ENCODE results near the gene NOTCH1. TPM values are rescaled to one million over a fixed set of nuclear protein-coding genes. Genes with fewer than 3 reads are reported as not detected.

NOTCH1 gene
- total and polyA plus RNA-seq, 2 donors (not counting 1 experiment from before 2014, with no cell fraction given) = 3.3 to 10.9 TPM

- peaks cover 45% of the 10 kb centered on the region for H3K36me3 ChIP-seq (ENCODE audit: control insufficient read depth, insufficient read depth, low read length)
- no peaks in the 10 kb centered on the region for H3K79me2 ChIP-seq (ENCODE audit: control insufficient read depth, insufficient read depth, low read length)
- DNase-seq (ENCODE audit: low read depth in 2 of 2) = no peak
- no peaks in the 10 kb centered on the region for H4K20me1 ChIP-seq (ENCODE audit: control insufficient read depth, extremely low read depth, insufficient read depth, low read length)
- no peak overlapping the region for H3K4me2 ChIP-seq (ENCODE audit: extremely low read depth, insufficient read depth, low read length)
- H2AFZ ChIP-seq (ENCODE audit: low read length) = no peak overlapping the region
- no peak overlapping the region for H3K27ac ChIP-seq (ENCODE audit: insufficient read depth, low read length)
- no peak overlapping the region for H3K4me3 ChIP-seq (replicated peaks in 1 of 4; ENCODE audit: control extremely low read depth in 1 of 4, insufficient read depth in 1 of 4, low read depth in 3 of 4, low read length in 4 of 4)
- TF ChIP-seq CTCF (conservative IDR thresholded peaks at IDR 0.05 in 1 of 2, IDR thresholded peaks at IDR 0.05 in 1 of 2; ENCODE audit: low read depth in 1 of 2, low read length in 2 of 2) = no peak
- no peak for TF ChIP-seq EZH2 (IDR thresholded peaks at IDR 0.05; ENCODE audit: low read length, missing control alignments)
- no peaks in the 10 kb centered on the region for H3K27me3 ChIP-seq (ENCODE audit: control insufficient read depth, insufficient read depth, low read length)
- no peaks in the 10 kb centered on the region for H3K4me1 ChIP-seq (ENCODE audit: control insufficient read depth, extremely low read depth, insufficient read depth, low read length)
- H3K9me3 ChIP-seq (ENCODE audit: control insufficient read depth, insufficient read depth, low read depth, low read length) = no peaks in the 10 kb centered on the region
- H3K9ac ChIP-seq (ENCODE audit: insufficient read depth, low read length) = no peak overlapping the region
Observed at GRCh38 chr9:136451221-136451877, 94.5 kb downstream of the NOTCH1 start.

GRCh38 chr9:136448655-136449054 is 97.2 kb downstream of the NOTCH1 start:
- H3K4me1 ChIP-seq (ENCODE audit: control insufficient read depth, extremely low read depth, insufficient read depth, low read length) = no peaks in the 10 kb centered on the region
- peaks cover 31% of the 10 kb centered on the region for H3K36me3 ChIP-seq (ENCODE audit: control insufficient read depth, insufficient read depth, low read length)

GRCh38 chr9:136447173-136447778 is 98.6 kb downstream of the NOTCH1 start:
- Histone ChIP-seq H3K4me3 (replicated peaks in 1 of 4; ENCODE audit: control extremely low read depth in 1 of 4, insufficient read depth in 1 of 4, low read depth in 3 of 4, low read length in 4 of 4) (no peak overlapping the region), H3K9me3 (ENCODE audit: control insufficient read depth, insufficient read depth, low read depth, low read length) (no peaks in the 10 kb centered on the region), H3K9ac (ENCODE audit: insufficient read depth, low read length) (no peak overlapping the region), H3K27ac (ENCODE audit: insufficient read depth, low read length) (no peak overlapping the region), H4K20me1 (ENCODE audit: control insufficient read depth, extremely low read depth, insufficient read depth, low read length) (no peaks in the 10 kb centered on the region), H3K79me2 (ENCODE audit: control insufficient read depth, insufficient read depth, low read length) (no peaks in the 10 kb centered on the region), H2AFZ (ENCODE audit: low read length) (no peak overlapping the region), H3K36me3 (ENCODE audit: control insufficient read depth, insufficient read depth, low read length) (peaks cover 35% of the 10 kb centered on the region), H3K4me2 (ENCODE audit: extremely low read depth, insufficient read depth, low read length) (no peak overlapping the region), H3K27me3 (ENCODE audit: control insufficient read depth, insufficient read depth, low read length) (no peaks in the 10 kb centered on the region), H3K4me1 (ENCODE audit: control insufficient read depth, extremely low read depth, insufficient read depth, low read length) (no peaks in the 10 kb centered on the region)
- no peak for DNase-seq (ENCODE audit: low read depth in 2 of 2)
- TF ChIP-seq CTCF (conservative IDR thresholded peaks at IDR 0.05 in 1 of 2, IDR thresholded peaks at IDR 0.05 in 1 of 2; ENCODE audit: low read depth in 1 of 2, low read length in 2 of 2) (no peak), EZH2 (IDR thresholded peaks at IDR 0.05; ENCODE audit: low read length, missing control alignments) (no peak)

More at GRCh38 chr9:136448655-136449054, 97.2 kb downstream of the NOTCH1 start:
- no peak overlapping the region for H3K4me3 ChIP-seq (replicated peaks in 1 of 4; ENCODE audit: control extremely low read depth in 1 of 4, insufficient read depth in 1 of 4, low read depth in 3 of 4, low read length in 4 of 4)
- no peak overlapping the region for H3K9ac ChIP-seq (ENCODE audit: insufficient read depth, low read length)
- H3K9me3 ChIP-seq (ENCODE audit: control insufficient read depth, insufficient read depth, low read depth, low read length) = no peaks in the 10 kb centered on the region
- no peak overlapping the region for H3K27ac ChIP-seq (ENCODE audit: insufficient read depth, low read length)
- H2AFZ ChIP-seq (ENCODE audit: low read length) = no peak overlapping the region
- no peaks in the 10 kb centered on the region for H3K79me2 ChIP-seq (ENCODE audit: control insufficient read depth, insufficient read depth, low read length)
- TF ChIP-seq CTCF (conservative IDR thresholded peaks at IDR 0.05 in 1 of 2, IDR thresholded peaks at IDR 0.05 in 1 of 2; ENCODE audit: low read depth in 1 of 2, low read length in 2 of 2) = no peak
- no peak for TF ChIP-seq EZH2 (IDR thresholded peaks at IDR 0.05; ENCODE audit: low read length, missing control alignments)
- no peak overlapping the region for H3K4me2 ChIP-seq (ENCODE audit: extremely low read depth, insufficient read depth, low read length)
- no peak for DNase-seq (ENCODE audit: low read depth in 2 of 2)
- no peaks in the 10 kb centered on the region for H4K20me1 ChIP-seq (ENCODE audit: control insufficient read depth, extremely low read depth, insufficient read depth, low read length)
- H3K27me3 ChIP-seq (ENCODE audit: control insufficient read depth, insufficient read depth, low read length) = no peaks in the 10 kb centered on the region
